PC-9 (cell line): ENCODE data around the gene PLEKHA6. TPM values are rescaled to one million over a fixed set of nuclear protein-coding genes. Genes with fewer than 3 reads are reported as not detected.
"Not testable (repeated sequence)": the region's sequence is repeated elsewhere in the genome, so short reads cannot be mapped to it uniquely, and the experiment has no call there.

ENCODE experiments used
- BruUV-seq: library from RNA; stranded (reverse); fragments of 400-500 nt; replicated peaks from 2 replicates; lab custom pipeline; 2021; lab: Mats Ljungman, UMichigan
- CTCF ChIA-PET: fragments of 300-600 bp; sonication (Branson Sonifier 250); formaldehyde crosslinking; loops from one replicate; lab custom pipeline; 2022; ENCODE audit warnings: antibody characterized with exemption; lab: Charles Lee
- POLR2A ChIA-PET: fragments of 300-600 bp; sonication (Branson Sonifier 250); formaldehyde crosslinking; loops from one replicate; lab custom pipeline; 2022; ENCODE audit warnings: antibody characterized with exemption; ENCODE audit not compliant: unreplicated experiment; lab: Charles Lee
- DNase-seq, 2 experiments: peaks; one replicate each; pipeline versions ENCODE4 v3.0.0 to v3.0.0-alpha.2; 2015 to 2022; ENCODE audit warnings: mixed read lengths in 1 of 2
- H2AFZ ChIP-seq: fragments of 200-600 bp; sonication (generic); 2 replicates; pipeline ENCODE4 v1.8.1; 2017; ENCODE audit warnings: antibody characterized with exemption
- H3F3A ChIP-seq: fragments of 200-600 bp; sonication (generic); 2 replicates; pipeline ENCODE4 v1.8.1; 2017; ENCODE audit warnings: antibody characterized with exemption, mild to moderate bottlenecking, low read depth; ENCODE audit not compliant: insufficient read depth
- H3K27ac ChIP-seq: fragments of 200-600 bp; sonication (generic); 2 replicates; pipeline ENCODE4 v1.6.1; 2016; ENCODE audit warnings: mixed run types
- H3K27me3 ChIP-seq: fragments of 200-600 bp; sonication (generic); 2 replicates; pipeline ENCODE4 v1.6.1; 2016; ENCODE audit warnings: low read depth, mixed run types; ENCODE audit not compliant: insufficient read depth
- H3K36me3 ChIP-seq: fragments of 200-600 bp; sonication (generic); 2 replicates; pipeline ENCODE4 v1.6.1; 2016; ENCODE audit warnings: low read depth, mixed run types
- H3K4me1 ChIP-seq: fragments of 200-600 bp; sonication (generic); replicated peaks from 2 replicates; pipeline ENCODE4 v1.6.1; 2016; ENCODE audit warnings: mixed run types; ENCODE audit not compliant: insufficient read depth
- H3K4me2 ChIP-seq: fragments of 200-600 bp; sonication (generic); 2 replicates; pipeline ENCODE4 v1.6.1; 2017; ENCODE audit warnings: mixed run types
- H3K4me3 ChIP-seq: fragments of 200-600 bp; sonication (generic); 2 replicates; pipeline ENCODE4 v1.6.1; 2016; ENCODE audit warnings: mixed run types
- H3K79me2 ChIP-seq: fragments of 200-600 bp; sonication (generic); 2 replicates; pipeline ENCODE4 v1.6.1; 2017; ENCODE audit warnings: low read depth, mixed run types
- H3K9me2 ChIP-seq: fragments of 200-600 bp; sonication (generic); 2 replicates; pipeline ENCODE4 v1.8.1; 2017; ENCODE audit warnings: mild to moderate bottlenecking; ENCODE audit not compliant: insufficient read depth
- H3K9me3 ChIP-seq: fragments of 200-600 bp; sonication (generic); 2 replicates; pipeline ENCODE4 v1.8.1; 2016; ENCODE audit warnings: low read depth; ENCODE audit not compliant: insufficient read depth
- H4K20me1 ChIP-seq: fragments of 200-600 bp; sonication (generic); 2 replicates; pipeline ENCODE4 v1.8.1; 2017; ENCODE audit not compliant: insufficient read depth
- CTCF ChIP-seq: fragments of 200-600 bp; sonication (generic); conservative IDR thresholded peaks from 2 replicates; pipeline ENCODE4 v1.6.1; 2017; ENCODE audit warnings: mixed run types, antibody characterized with exemption, mild to moderate bottlenecking, moderate library complexity
- EZH2 ChIP-seq: fragments of 200-600 bp; sonication (generic); IDR thresholded peaks from 2 replicates; pipeline ENCODE4 v1.8.0; 2017; ENCODE audit warnings: antibody characterized with exemption, low read depth
- intact Hi-C: fragments of 100-400 bp; cut with micrococcal nuclease; formaldehyde crosslinking; loops from one replicate; pipeline ENCODE4 v1.10.0; 2022; ENCODE audit not compliant: unreplicated experiment
- total RNA-seq: library from RNA; stranded (reverse); gene quantifications from 2 replicates; pipeline ENCODE4 v1.2.3, GENCODE V29; 2021

PLEKHA6 gene
- total RNA-seq, 1 experiment from 2014 or later: 52.0 TPM

GRCh38 chr1:204314893-204315658 is 44.7 kb downstream of the PLEKHA6 start:
- H3K27me3 ChIP-seq: no peaks in the 10 kb centered on the region
- POLR2A ChIA-PET: interaction anchor here (0.7 kb wide), 2 partner anchors 16 to 83 kb away, joined by 3 read pairs; no protein-coding TSS in a partner anchor
- H3K9me3 ChIP-seq: no peaks in the 10 kb centered on the region
- TF ChIP-seq CTCF (no peak), EZH2 (no peak)
- H3F3A ChIP-seq: peaks cover 24% of the 10 kb centered on the region
- no TSS peak for BruUV-seq
- peak overlapping the region; percentile 65; the same call in 1 of the 2 replicates for H3K4me2 ChIP-seq
- no peak overlapping the region for H2AFZ ChIP-seq
- intact Hi-C loops: no loop called here
- DNase-seq: no peak
- H3K36me3 ChIP-seq: no peaks in the 10 kb centered on the region
- no peaks in the 10 kb centered on the region for H4K20me1 ChIP-seq
- H3K27ac ChIP-seq: no peak overlapping the region
- peaks cover 74% of the 10 kb centered on the region for H3K79me2 ChIP-seq
- H3K4me1 ChIP-seq: peaks cover 53% of the 10 kb centered on the region
- H3K4me3 ChIP-seq: no peak overlapping the region
- no peaks in the 10 kb centered on the region for H3K9me2 ChIP-seq
- CTCF ChIA-PET: interaction anchor here (0.9 kb wide), 1 partner anchor 19 kb away, joined by 3 read pairs; no protein-coding TSS in a partner anchor

GRCh38 chr1:204314171-204314892 is 45.4 kb downstream of the PLEKHA6 start:
- peaks cover 79% of the 10 kb centered on the region for H3K79me2 ChIP-seq
- H3K27me3 ChIP-seq: no peaks in the 10 kb centered on the region
- peak overlapping the region; percentile 65 for H3K4me2 ChIP-seq
- H3K9me3 ChIP-seq: no peaks in the 10 kb centered on the region
- peak in 1 of 2 experiments; percentile 49 for DNase-seq
- peaks cover 18% of the 10 kb centered on the region for H3F3A ChIP-seq
- peaks cover 45% of the 10 kb centered on the region for H3K4me1 ChIP-seq
- peak overlapping the region; percentile 23; the same call in 1 of the 2 replicates for H3K4me3 ChIP-seq
- BruUV-seq: no TSS peak
- H3K36me3 ChIP-seq: no peaks in the 10 kb centered on the region
- no peaks in the 10 kb centered on the region for H3K9me2 ChIP-seq
- H3K27ac ChIP-seq: peak overlapping the region; percentile 60; the same call in 1 of the 2 replicates
- ChIA-PET CTCF (interaction anchor here (0.5 to 0.9 kb wide), 4 partner anchors 11 to 985 kb away, joined by 3 to 10 read pairs (median 3); no protein-coding TSS in a partner anchor), POLR2A (interaction anchor here (0.7 kb wide), 1 partner anchor 84 kb away, joined by 3 read pairs; no protein-coding TSS in a partner anchor)
- no peak for TF ChIP-seq CTCF
- TF ChIP-seq EZH2: no peak
- H4K20me1 ChIP-seq: no peaks in the 10 kb centered on the region
- intact Hi-C loops: no loop called here
- no peak overlapping the region for H2AFZ ChIP-seq

GRCh38 chr1:204313675-204314074 is 46.1 kb downstream of the PLEKHA6 start:
- POLR2A ChIA-PET: no interaction called here
- BruUV-seq: TSS peak; percentile 46

GRCh38 chr1:204310970-204311369 is 48.8 kb downstream of the PLEKHA6 start:
- POLR2A ChIA-PET, H3K36me3 ChIP-seq, intact Hi-C loops: not testable (repeated sequence)

More at GRCh38 chr1:204313675-204314074, 46.1 kb downstream of the PLEKHA6 start:
- Histone ChIP-seq H3K4me2 (peak overlapping the region; percentile 65), H3K9me2 (no peaks in the 10 kb centered on the region), H3K9me3 (no peaks in the 10 kb centered on the region), H3K27me3 (no peaks in the 10 kb centered on the region), H3K4me1 (peaks cover 39% of the 10 kb centered on the region), H4K20me1 (no peaks in the 10 kb centered on the region), H3K27ac (no peak overlapping the region; the same call in 1 of the 2 replicates), H3K36me3 (no peaks in the 10 kb centered on the region), H3F3A (peaks cover 11% of the 10 kb centered on the region; the same call in 1 of the 2 replicates), H3K4me3 (peak overlapping the region; percentile 23; the same call in 1 of the 2 replicates), H3K79me2 (peaks cover 80% of the 10 kb centered on the region), H2AFZ (no peak overlapping the region)
- DNase-seq: no peak
- intact Hi-C loops: no loop called here
- TF ChIP-seq EZH2 (no peak), CTCF (no peak)
- CTCF ChIA-PET: interaction anchor here (0.5 to 1.2 kb wide), 3 partner anchors 18 to 984 kb away, joined by 3 to 10 read pairs (median 5); no protein-coding TSS in a partner anchor

More at GRCh38 chr1:204310970-204311369, 48.8 kb downstream of the PLEKHA6 start:
- H3K9me3 ChIP-seq, H3K4me2 ChIP-seq, H3K9me2 ChIP-seq, DNase-seq, H2AFZ ChIP-seq, H4K20me1 ChIP-seq, BruUV-seq, H3F3A ChIP-seq, H3K27ac ChIP-seq, H3K4me3 ChIP-seq, H3K27me3 ChIP-seq, CTCF ChIA-PET: not testable (repeated sequence)
- H3K4me1 ChIP-seq: peaks cover 32% of the 10 kb centered on the region
- H3K79me2 ChIP-seq: peaks cover 78% of the 10 kb centered on the region
